Endothelial cell of umbilical vein (primary cell): ENCODE measurements around the gene PLD4. TPM values are rescaled to one million over a fixed set of nuclear protein-coding genes. Genes with fewer than 3 reads are reported as not detected.

Source experiments
- BruUV-seq: library from RNA; stranded (reverse); fragments of 400-500 nt; replicated peaks from 2 replicates; lab custom pipeline; 2021; lab: Mats Ljungman, UMichigan
- CTCF ChIA-PET: fragments of 300-600, 350-600 bp; sonication (Branson Sonifier 250); formaldehyde crosslinking; loops from one replicate; lab custom pipeline; 2021; ENCODE audit warnings: antibody characterized with exemption, inconsistent platforms; lab: Charles Lee
- POLR2A ChIA-PET: fragments of 300-600, 350-600 bp; sonication (Branson Sonifier 250); formaldehyde crosslinking; loops from one replicate; lab custom pipeline; 2021; ENCODE audit warnings: antibody characterized with exemption, inconsistent platforms; lab: Charles Lee
- DNase-seq: peaks from one replicate; pipeline ENCODE4 v3.0.0-alpha.2; 2011; ENCODE audit warnings: low read depth, low spot score
- FAIRE-seq: peaks from 2 replicates; lab custom pipeline; 2011; peaks lifted over from hg19 to GRCh38; lab: Jason Lieb, UNC
- H2AFZ ChIP-seq: 2 replicates; pipeline ENCODE4 v1.6.0; 2012; ENCODE audit warnings: low read depth, low read length, control low read depth, inconsistent platforms
- H3K27ac ChIP-seq: 2 replicates; pipeline ENCODE4 v1.5.1; 2011; ENCODE audit warnings: low read depth, mild to moderate bottlenecking, control low read depth, low read length, moderate library complexity; ENCODE audit not compliant: insufficient read depth
- H3K27me3 ChIP-seq, 2 experiments: 2 replicates each; pipeline versions ENCODE4 v1.6.0 to v1.6.1; 2011; ENCODE audit warnings: low read length in 2 of 2, mixed read lengths in 1 of 2; ENCODE audit not compliant: control insufficient read depth in 2 of 2, insufficient read depth in 2 of 2
- H3K36me3 ChIP-seq, 2 experiments: 2 replicates in 1 of 2; 3 replicates in 1 of 2; pipeline ENCODE4 v1.5.1; 2011; ENCODE audit warnings: low read length in 2 of 2, mild to moderate bottlenecking in 1 of 2, moderate library complexity in 1 of 2; ENCODE audit not compliant: control insufficient read depth in 2 of 2, insufficient read depth in 2 of 2; ENCODE audit errors: extremely low read depth in 1 of 2
- H3K4me1 ChIP-seq: 3 replicates; pipeline ENCODE4 v1.5.1; 2011; ENCODE audit warnings: mild to moderate bottlenecking, low read length; ENCODE audit not compliant: control insufficient read depth, insufficient read depth; ENCODE audit errors: extremely low read depth
- H3K4me2 ChIP-seq: 2 replicates; pipeline ENCODE4 v1.6.1; 2011; ENCODE audit warnings: low read length, control low read depth, mixed read lengths; ENCODE audit not compliant: insufficient read depth
- H3K4me3 ChIP-seq, 3 experiments: fragments of 200-600 bp in 1 of 3; sonication (generic), shearing (Covaris generic) in 1 of 3; replicated peaks in 1 of 3; 2 replicates each; pipeline ENCODE4 v1.5.1; 2011 to 2016; ENCODE audit warnings: control low read depth in 3 of 3, low read length in 3 of 3, mild to moderate bottlenecking in 2 of 3, inconsistent platforms in 1 of 3, low read depth in 1 of 3, moderate library complexity in 1 of 3; ENCODE audit not compliant: insufficient read depth in 1 of 3
- H3K79me2 ChIP-seq: 2 replicates; pipeline ENCODE4 v1.6.0; 2012; ENCODE audit warnings: low read length, inconsistent platforms; ENCODE audit not compliant: control insufficient read depth, insufficient read depth
- H3K9ac ChIP-seq: replicated peaks from 2 replicates; pipeline ENCODE3; 2011; ENCODE audit warnings: low read length, control low read depth; ENCODE audit not compliant: insufficient read depth; ENCODE audit errors: extremely low read depth
- H3K9me1 ChIP-seq: replicated peaks from 3 replicates; pipeline ENCODE4 v1.6.0; 2011; ENCODE audit warnings: mild to moderate bottlenecking, low read length; ENCODE audit not compliant: control insufficient read depth, insufficient read depth; ENCODE audit errors: extremely low read depth
- H3K9me3 ChIP-seq: replicated peaks from 2 replicates; pipeline ENCODE4 v1.5.1; 2012; ENCODE audit warnings: low read length, inconsistent platforms; ENCODE audit not compliant: control insufficient read depth, insufficient read depth
- H4K20me1 ChIP-seq: replicated peaks from 2 replicates; pipeline ENCODE3; 2011; ENCODE audit warnings: mild to moderate bottlenecking, low read length; ENCODE audit not compliant: control insufficient read depth, insufficient read depth; ENCODE audit errors: extremely low read depth
- EZH2 ChIP-seq: IDR thresholded peaks from 2 replicates; pipeline ENCODE4 v1.6.1; 2012; ENCODE audit warnings: borderline replicate concordance, low read depth, mild to moderate bottlenecking, moderate library complexity, low read length, inconsistent platforms; ENCODE audit not compliant: severe bottlenecking
- MYC ChIP-seq: IDR thresholded peaks from one replicate; pipeline ENCODE4 v1.6.1; 2011; ENCODE audit warnings: mild to moderate bottlenecking, low read depth, low read length
- POLR2A ChIP-seq: IDR thresholded peaks from 2 replicates; pipeline ENCODE4 v1.6.1; 2012; ENCODE audit warnings: low read depth, mild to moderate bottlenecking, control low read depth, low read length
- dilution Hi-C: fragments of 300-500 bp; cut with MboI; formaldehyde crosslinking; loops from one replicate; pipeline ENCODE4 v1.15.0; 2019; ENCODE audit warnings: low sequenced_read_pairs; ENCODE audit not compliant: extremely low pct_ligation_motif_present
- intact Hi-C: fragments of 100-400 bp; cut with micrococcal nuclease; formaldehyde crosslinking; loops from one replicate; pipeline ENCODE4 v1.10.0; 2022
- polyA plus RNA-seq, 4 experiments: library from polyadenylated mRNA; depleted of rRNA in 3 of 4; stranded (reverse) in 3 of 4; unstranded in 1 of 4; fragments of >200 nt; gene quantifications; 2 replicates each; pipeline versions ENCODE4 v1.2.1 to v1.2.3, GENCODE V29; 2011 to 2012; ENCODE audit warnings: missing spikeins in 1 of 4
- total RNA-seq: library from RNA; stranded (reverse); gene quantifications from 2 replicates; pipeline ENCODE4 v1.2.3, GENCODE V29; 2021
- TF ChIP-seq, protein P1 (sequence below), 2 donors: IDR thresholded peaks; 1 replicate in 1 of 2; 2 replicates in 1 of 2; pipeline ENCODE4 v1.5.1; 2011; ENCODE audit warnings: low read length in 2 of 2, mild to moderate bottlenecking in 2 of 2, moderate library complexity in 2 of 2, control low read depth in 1 of 2, inconsistent platforms in 1 of 2, low read depth in 1 of 2; ENCODE audit not compliant: insufficient read depth in 1 of 2; ENCODE audit errors: extremely low read depth in 1 of 2

Gene PLD4
- total and polyA plus RNA-seq, 2 donors (not counting 3 experiments of a cell fraction or from before 2014, with no cell fraction given): 0.01 to 0.11 TPM

DNA sequence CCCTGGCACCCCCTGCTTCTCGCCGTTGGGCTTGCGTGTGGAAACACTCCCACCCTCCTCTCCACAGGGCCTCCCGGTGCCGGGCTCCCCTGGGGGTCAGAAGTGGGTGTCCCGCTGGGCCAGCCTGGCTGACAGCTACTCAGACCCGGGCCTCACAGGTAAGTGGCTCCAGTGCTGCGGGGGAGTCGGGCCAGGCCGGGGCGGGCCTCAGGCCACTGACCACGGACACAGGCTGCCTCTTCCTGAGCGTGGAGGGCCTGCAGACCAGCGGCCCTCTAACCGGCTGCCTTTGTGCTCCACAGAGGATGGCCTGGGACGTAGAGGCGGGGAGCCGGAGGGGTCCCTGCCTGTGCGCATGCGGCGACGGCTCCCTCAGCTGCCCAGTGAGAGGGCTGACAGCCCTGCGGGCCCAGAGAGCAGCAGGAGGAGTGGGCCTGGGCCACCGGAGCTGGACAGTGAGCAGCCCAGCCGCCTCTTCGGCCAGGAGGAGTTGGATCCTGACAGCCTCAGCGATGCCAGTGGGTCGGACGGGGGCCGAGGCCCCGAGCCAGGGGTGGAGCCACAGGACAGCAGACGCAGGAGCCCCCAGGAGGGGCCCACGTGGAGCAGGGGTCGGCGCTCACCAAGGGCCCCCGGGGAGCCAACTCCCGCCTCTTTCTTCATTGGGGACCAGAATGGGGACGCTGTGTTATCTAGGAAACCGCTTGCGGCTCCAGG, 38.5 kb upstream of the PLD4 start:
- H3K9ac ChIP-seq: no peak overlapping the region
- dilution Hi-C loops: no loop called here
- H3K9me1 ChIP-seq: no peaks in the 10 kb centered on the region
- H3K36me3 ChIP-seq: peaks cover 3 to 22% of the 10 kb centered on the region in 2 experiments
- ChIA-PET CTCF (no interaction called here), POLR2A (no interaction called here)
- H4K20me1 ChIP-seq: no peaks in the 10 kb centered on the region
- TF ChIP-seq, protein P1, sequence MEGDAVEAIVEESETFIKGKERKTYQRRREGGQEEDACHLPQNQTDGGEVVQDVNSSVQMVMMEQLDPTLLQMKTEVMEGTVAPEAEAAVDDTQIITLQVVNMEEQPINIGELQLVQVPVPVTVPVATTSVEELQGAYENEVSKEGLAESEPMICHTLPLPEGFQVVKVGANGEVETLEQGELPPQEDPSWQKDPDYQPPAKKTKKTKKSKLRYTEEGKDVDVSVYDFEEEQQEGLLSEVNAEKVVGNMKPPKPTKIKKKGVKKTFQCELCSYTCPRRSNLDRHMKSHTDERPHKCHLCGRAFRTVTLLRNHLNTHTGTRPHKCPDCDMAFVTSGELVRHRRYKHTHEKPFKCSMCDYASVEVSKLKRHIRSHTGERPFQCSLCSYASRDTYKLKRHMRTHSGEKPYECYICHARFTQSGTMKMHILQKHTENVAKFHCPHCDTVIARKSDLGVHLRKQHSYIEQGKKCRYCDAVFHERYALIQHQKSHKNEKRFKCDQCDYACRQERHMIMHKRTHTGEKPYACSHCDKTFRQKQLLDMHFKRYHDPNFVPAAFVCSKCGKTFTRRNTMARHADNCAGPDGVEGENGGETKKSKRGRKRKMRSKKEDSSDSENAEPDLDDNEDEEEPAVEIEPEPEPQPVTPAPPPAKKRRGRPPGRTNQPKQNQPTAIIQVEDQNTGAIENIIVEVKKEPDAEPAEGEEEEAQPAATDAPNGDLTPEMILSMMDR (IDR thresholded peaks at IDR 0.05; ENCODE audit: extremely low read depth in 1 of 2, insufficient read depth in 1 of 2, low read depth in 1 of 2, low read length in 2 of 2): no peak
- TF ChIP-seq EZH2 (no peak), MYC (no peak), POLR2A (no peak)
- H3K4me1 ChIP-seq: no peaks in the 10 kb centered on the region
- H3K9me3 ChIP-seq: no peaks in the 10 kb centered on the region
- H3K79me2 ChIP-seq: no peaks in the 10 kb centered on the region
- no peak for FAIRE-seq
- DNase-seq: no peak
- no peaks in the 10 kb centered on the region for H3K27me3 ChIP-seq
- intact Hi-C loops: no loop called here
- H3K4me2 ChIP-seq: no peak overlapping the region
- H3K27ac ChIP-seq: no peak overlapping the region
- H3K4me3 ChIP-seq: no peak overlapping the region
- no peak overlapping the region for H2AFZ ChIP-seq
- no TSS peak for BruUV-seq
